Measurements from ENCODE around the gene FHIT.

FHIT gene

DNA sequence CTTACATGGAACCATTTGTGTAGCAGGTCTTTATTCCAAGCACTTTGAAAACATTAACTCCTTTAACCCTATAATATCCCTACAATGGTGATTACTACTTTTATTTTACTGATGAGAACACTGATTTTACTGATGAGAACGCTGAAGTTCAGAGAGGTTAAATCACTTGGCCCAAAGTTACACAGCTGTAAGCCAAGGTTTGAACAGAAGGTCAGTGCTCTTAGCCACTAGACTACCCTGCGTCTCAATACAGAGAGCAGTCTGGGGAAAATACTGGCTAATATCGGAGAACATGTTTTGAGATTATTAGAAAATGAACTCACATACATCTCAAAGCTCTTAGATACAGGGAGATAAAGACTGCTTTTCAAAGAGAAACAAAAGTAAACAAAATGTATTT, 827.2 kb downstream of the FHIT start:
- Histone ChIP-seq H3K9ac (ENCODE audit: low read length) (no peak overlapping the region), H3K27ac (ENCODE audit: low read depth, low read length) (no peak overlapping the region), H3F3A (ENCODE audit: insufficient read depth) (no peaks in the 10 kb centered on the region), H4K20me1 (ENCODE audit: low read depth, low read length) (no peaks in the 10 kb centered on the region), H3K4me2 (ENCODE audit: low read depth, low read length, poor library complexity, severe bottlenecking) (no peak overlapping the region), H3K4me3 (ENCODE audit: insufficient read depth, low read length, poor library complexity, severe bottlenecking) (no peak overlapping the region), H2AFZ (ENCODE audit: low read depth, low read length, severe bottlenecking) (no peak overlapping the region), H3K79me2 (ENCODE audit: insufficient read depth, low read length) (no peaks in the 10 kb centered on the region), H3K9me2 (replicated peaks; ENCODE audit: insufficient read depth, low read length) (no peaks in the 10 kb centered on the region), H3K9me3 (ENCODE audit: insufficient read depth, low read length) (no peaks in the 10 kb centered on the region), H3K36me3 (ENCODE audit: low read length) (no peaks in the 10 kb centered on the region), H3K27me3 (ENCODE audit: low read length) (no peaks in the 10 kb centered on the region)
- no peak for TF ChIP-seq EZH2phosphoT487 (conservative IDR thresholded peaks at IDR 0.05; ENCODE audit: low read length)
- TF ChIP-seq, protein P1, sequence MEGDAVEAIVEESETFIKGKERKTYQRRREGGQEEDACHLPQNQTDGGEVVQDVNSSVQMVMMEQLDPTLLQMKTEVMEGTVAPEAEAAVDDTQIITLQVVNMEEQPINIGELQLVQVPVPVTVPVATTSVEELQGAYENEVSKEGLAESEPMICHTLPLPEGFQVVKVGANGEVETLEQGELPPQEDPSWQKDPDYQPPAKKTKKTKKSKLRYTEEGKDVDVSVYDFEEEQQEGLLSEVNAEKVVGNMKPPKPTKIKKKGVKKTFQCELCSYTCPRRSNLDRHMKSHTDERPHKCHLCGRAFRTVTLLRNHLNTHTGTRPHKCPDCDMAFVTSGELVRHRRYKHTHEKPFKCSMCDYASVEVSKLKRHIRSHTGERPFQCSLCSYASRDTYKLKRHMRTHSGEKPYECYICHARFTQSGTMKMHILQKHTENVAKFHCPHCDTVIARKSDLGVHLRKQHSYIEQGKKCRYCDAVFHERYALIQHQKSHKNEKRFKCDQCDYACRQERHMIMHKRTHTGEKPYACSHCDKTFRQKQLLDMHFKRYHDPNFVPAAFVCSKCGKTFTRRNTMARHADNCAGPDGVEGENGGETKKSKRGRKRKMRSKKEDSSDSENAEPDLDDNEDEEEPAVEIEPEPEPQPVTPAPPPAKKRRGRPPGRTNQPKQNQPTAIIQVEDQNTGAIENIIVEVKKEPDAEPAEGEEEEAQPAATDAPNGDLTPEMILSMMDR (IDR thresholded peaks at IDR 0.05; ENCODE audit: insufficient read depth, low read length, poor library complexity, severe bottlenecking), result no peak

DNA sequence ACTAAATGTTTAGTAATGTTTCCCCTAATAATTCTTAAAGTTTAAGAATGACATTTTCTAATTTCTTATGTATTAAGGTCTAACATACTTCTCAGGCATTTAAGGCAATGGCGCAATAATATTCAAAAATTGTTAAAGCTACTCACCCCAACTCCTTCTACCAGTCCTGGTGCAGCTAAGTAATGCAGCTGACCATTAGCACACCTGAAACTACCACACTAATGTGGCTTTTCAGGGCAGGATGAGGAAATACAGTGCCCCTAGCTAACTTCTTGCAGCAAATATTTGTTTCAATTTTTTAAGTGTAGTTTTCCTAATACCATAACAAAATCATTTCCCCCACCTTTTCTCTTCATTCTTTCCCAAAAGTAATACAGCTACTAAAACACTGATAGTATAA, 827.7 kb downstream of the FHIT start:
- Histone ChIP-seq H2AFZ (ENCODE audit: low read depth, low read length, severe bottlenecking) (no peak overlapping the region), H3K4me3 (ENCODE audit: insufficient read depth, low read length, poor library complexity, severe bottlenecking) (no peak overlapping the region)
- TF ChIP-seq, protein P1 (IDR thresholded peaks at IDR 0.05; ENCODE audit: insufficient read depth, low read length, poor library complexity, severe bottlenecking), result no peak

DNA sequence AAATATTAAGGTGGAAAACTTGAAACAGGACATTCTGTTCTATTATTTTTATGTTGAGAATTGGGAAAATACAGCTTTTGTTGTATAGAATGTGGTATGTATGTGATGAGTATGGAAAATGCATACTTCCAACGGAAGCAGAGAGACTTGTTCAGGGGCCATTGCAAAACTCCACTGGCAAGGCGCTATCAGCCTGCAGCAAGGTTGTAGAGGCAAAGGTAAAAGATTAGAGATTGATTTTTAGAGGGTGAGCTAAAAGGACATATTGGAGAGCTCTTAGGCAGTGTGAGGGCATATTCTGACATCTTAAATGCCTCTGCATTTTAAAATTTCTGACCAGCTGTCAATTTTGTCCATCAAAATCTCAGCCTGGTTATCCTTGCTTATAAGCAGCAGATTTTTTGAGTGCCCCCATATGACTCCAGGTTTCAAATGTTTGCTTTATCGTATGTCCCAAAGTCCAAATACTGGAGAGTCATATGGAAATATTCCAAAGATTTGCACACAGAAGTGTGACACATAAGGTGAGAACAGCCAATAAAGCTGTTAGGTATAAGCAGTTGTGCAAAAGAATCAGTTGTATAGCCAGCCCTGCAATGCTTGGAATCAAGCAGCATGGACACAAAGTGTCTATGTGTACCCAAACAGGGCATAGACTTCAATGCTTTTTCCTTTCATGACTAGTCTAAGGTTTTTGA, 829.4 kb downstream of the FHIT start:
- Histone ChIP-seq H3K4me2 (ENCODE audit: low read depth, low read length, poor library complexity, severe bottlenecking) (no peak overlapping the region), H2AFZ (ENCODE audit: low read depth, low read length, severe bottlenecking) (no peak overlapping the region), H3K9ac (ENCODE audit: low read length) (no peak overlapping the region), H3K27me3 (ENCODE audit: low read length) (no peaks in the 10 kb centered on the region), H3K79me2 (ENCODE audit: insufficient read depth, low read length) (no peaks in the 10 kb centered on the region), H3K4me3 (ENCODE audit: insufficient read depth, low read length, poor library complexity, severe bottlenecking) (no peak overlapping the region), H3F3A (ENCODE audit: insufficient read depth) (no peaks in the 10 kb centered on the region), H3K9me3 (ENCODE audit: insufficient read depth, low read length) (no peaks in the 10 kb centered on the region), H3K36me3 (ENCODE audit: low read length) (no peaks in the 10 kb centered on the region), H3K9me2 (replicated peaks; ENCODE audit: insufficient read depth, low read length) (no peaks in the 10 kb centered on the region), H3K27ac (ENCODE audit: low read depth, low read length) (no peak overlapping the region), H4K20me1 (ENCODE audit: low read depth, low read length) (no peaks in the 10 kb centered on the region)
- TF ChIP-seq, protein P1 (IDR thresholded peaks at IDR 0.05; ENCODE audit: insufficient read depth, low read length, poor library complexity, severe bottlenecking), result no peak
- no peak for TF ChIP-seq EZH2phosphoT487 (conservative IDR thresholded peaks at IDR 0.05; ENCODE audit: low read length)

More for the DNA sequence above, 827.7 kb downstream of the FHIT start:
- no peaks in the 10 kb centered on the region for H3K9me3 ChIP-seq (ENCODE audit: insufficient read depth, low read length)
- no peaks in the 10 kb centered on the region for H3F3A ChIP-seq (ENCODE audit: insufficient read depth)
- no peaks in the 10 kb centered on the region for H3K36me3 ChIP-seq (ENCODE audit: low read length)
- H3K27me3 ChIP-seq (ENCODE audit: low read length), result no peaks in the 10 kb centered on the region
- no peaks in the 10 kb centered on the region for H4K20me1 ChIP-seq (ENCODE audit: low read depth, low read length)
- no peaks in the 10 kb centered on the region for H3K79me2 ChIP-seq (ENCODE audit: insufficient read depth, low read length)
- no peaks in the 10 kb centered on the region for H3K9me2 ChIP-seq (replicated peaks; ENCODE audit: insufficient read depth, low read length)
- H3K27ac ChIP-seq (ENCODE audit: low read depth, low read length), result no peak overlapping the region
- no peak overlapping the region for H3K4me2 ChIP-seq (ENCODE audit: low read depth, low read length, poor library complexity, severe bottlenecking)
- no peak overlapping the region for H3K9ac ChIP-seq (ENCODE audit: low read length)
